GM10266 (cell line): ENCODE data around the gene OR8G5.
"Not testable (repeated sequence)": the region's sequence is repeated elsewhere in the genome, so short reads cannot be mapped to it uniquely, and the experiment has no call there.

ENCODE experiments used
- DNase-seq: peaks from one replicate; pipeline ENCODE4 v3.0.0; 2012; ENCODE audit errors: extremely low spot score
- TF ChIP-seq, protein P1 (sequence below): IDR thresholded peaks from 2 replicates; pipeline ENCODE4 v1.5.1; 2012; ENCODE audit warnings: mild to moderate bottlenecking, low read depth; ENCODE audit not compliant: control insufficient read depth, insufficient read depth; ENCODE audit errors: missing control alignments

Gene OR8G5

DNA sequence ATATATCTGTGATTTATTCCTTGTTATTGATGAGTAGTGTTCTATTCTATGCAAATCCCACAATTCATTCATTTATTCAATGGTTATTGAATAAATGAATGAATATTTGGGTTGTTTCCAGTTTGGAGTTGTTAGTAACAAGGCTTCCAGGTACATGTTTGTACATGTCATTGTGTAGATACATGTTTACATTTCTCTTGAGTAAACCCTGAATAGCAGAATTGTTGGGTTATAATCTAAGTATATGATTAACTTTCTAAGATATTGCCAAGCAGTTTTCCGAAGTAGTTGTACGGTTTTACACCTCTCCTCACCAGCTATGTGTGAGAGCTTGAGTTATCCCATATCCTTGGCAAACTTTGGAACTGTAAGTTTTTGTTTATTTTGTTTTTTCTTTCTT lies 33.8 kb upstream of the OR8G5 start:
- no peak for DNase-seq
- TF ChIP-seq, protein P1, sequence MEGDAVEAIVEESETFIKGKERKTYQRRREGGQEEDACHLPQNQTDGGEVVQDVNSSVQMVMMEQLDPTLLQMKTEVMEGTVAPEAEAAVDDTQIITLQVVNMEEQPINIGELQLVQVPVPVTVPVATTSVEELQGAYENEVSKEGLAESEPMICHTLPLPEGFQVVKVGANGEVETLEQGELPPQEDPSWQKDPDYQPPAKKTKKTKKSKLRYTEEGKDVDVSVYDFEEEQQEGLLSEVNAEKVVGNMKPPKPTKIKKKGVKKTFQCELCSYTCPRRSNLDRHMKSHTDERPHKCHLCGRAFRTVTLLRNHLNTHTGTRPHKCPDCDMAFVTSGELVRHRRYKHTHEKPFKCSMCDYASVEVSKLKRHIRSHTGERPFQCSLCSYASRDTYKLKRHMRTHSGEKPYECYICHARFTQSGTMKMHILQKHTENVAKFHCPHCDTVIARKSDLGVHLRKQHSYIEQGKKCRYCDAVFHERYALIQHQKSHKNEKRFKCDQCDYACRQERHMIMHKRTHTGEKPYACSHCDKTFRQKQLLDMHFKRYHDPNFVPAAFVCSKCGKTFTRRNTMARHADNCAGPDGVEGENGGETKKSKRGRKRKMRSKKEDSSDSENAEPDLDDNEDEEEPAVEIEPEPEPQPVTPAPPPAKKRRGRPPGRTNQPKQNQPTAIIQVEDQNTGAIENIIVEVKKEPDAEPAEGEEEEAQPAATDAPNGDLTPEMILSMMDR: no peak

DNA sequence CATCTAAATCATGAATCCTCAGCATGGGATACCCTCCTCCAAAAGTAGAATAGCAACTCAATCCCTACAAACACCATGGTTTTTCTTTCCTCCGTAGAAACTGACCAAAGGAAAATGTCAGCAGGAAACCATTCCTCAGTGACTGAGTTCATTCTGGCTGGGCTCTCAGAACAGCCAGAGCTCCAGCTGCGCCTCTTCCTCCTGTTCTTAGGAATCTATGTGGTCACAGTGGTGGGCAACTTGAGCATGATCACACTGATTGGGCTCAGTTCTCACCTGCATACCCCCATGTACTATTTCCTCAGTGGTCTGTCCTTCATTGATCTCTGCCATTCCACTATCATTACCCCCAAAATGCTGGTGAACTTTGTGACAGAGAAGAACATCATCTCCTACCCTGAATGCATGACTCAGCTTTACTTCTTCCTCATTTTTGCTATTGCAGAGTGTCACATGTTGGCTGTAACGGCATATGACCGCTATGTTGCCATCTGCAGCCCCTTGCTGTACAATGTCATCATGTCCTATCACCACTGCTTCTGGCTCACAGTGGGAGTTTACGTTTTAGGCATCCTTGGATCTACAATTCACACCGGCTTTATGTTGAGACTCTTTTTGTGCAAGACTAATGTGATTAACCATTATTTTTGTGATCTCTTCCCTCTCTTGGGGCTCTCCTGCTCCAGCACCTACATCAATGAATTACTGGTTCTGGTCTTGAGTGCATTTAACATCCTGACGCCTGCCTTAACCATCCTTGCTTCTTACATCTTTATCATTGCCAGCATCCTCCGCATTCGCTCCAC lies 31.4 kb upstream of the OR8G5 start:
- not testable (repeated sequence) for DNase-seq

DNA sequence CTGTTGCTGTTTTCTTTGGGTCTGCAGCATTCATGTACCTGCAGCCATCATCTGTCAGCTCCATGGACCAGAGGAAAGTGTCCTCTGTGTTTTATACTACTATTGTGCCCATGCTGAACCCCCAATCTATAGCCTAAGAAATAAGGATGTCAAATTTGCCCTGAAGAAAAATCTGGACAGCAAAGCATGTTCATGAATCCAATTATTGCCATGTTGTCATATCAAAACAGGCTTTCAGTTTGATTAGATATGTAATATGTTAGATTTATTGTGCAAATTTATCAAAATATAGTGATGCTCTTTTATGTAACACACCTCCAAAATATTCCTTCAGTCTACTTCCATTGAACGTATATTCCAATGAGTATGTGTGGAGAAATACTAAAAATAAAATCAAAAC lies 30.7 kb upstream of the OR8G5 start:
- TF ChIP-seq, protein P1: no peak
- DNase-seq: no peak

DNA sequence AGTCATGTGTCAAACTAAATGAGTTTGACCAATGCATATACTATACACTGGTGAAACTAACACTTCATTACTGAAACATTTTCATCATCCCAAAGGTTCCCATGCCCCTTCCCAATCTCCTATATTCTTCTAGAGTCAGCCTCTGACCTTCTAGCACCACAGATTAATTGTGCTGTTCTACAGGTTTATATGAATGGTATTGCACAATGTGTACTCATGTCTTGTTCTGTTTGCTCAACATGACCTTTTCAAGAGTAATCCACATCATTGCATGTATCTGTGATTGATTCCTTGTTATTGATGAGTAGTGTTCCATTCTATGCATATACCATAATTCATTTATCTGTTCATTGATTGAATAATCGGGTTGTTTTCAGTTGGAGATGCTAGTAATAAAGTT lies 22.8 kb upstream of the OR8G5 start:
- TF ChIP-seq, protein P1: no peak
- no peak for DNase-seq

DNA sequence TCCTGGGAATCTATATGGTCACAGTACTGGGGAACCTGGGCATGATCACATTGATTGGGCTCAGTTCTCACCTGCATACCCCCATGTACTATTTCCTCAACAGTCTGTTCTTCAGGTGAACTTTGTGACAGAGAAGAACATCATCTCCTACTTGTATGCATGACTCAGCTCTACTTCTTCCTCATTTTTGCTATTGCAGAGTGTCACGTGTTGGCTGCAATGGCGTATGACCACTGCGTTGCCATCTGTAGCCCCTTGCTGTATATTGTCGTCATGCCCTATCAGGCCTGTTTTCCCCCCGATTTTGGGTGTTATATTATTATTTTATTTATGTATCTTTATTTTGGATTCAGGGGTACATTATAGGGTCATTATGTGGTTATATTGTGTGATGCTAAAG lies 17.7 kb upstream of the OR8G5 start:
- DNase-seq: no peak
- TF ChIP-seq, protein P1: no peak

DNA sequence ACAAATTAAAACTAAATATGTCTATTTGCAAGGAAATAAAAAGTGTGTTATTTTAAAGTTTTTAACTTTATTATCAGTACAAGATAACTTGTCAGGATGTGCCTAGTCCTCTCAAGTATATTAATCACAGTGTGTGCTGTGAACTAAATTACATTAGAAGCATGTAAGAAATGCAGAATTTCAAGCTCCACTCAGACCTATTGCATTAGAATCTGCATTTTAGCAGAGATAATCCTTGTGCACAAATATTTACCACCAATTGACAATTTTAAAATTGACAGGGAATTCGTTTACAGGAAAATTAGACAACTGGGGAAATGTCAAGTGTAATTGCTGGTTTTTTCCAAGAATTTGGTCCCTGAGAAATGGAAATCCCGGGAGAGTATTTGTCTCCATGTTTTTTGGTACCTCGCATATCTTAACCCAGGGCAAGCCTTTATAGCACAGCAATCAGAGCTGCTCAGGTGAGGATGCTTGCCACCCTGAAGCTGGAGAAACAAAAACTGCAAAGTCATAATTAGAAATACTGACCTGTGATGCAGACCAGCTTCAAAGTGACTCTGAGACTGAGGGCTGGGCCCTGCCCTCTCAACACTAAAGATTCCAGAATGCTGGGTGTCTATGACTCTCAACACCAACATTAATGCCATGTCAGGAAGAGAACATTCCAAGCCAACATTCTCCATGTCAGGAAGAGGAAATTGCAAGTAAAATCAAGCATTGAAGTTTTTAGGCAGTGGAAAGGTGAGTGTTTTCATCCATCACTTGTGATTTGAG lies 15.4 kb upstream of the OR8G5 start, which contains the start of gene OR8G1:
OR8G1 (plus strand) TSS at position 475 of the 777 bp plus-strand sequence. CDS start 8,581 bp downstream, outside the sequence.
- TF ChIP-seq, protein P1: no peak
- no peak for DNase-seq

DNA sequence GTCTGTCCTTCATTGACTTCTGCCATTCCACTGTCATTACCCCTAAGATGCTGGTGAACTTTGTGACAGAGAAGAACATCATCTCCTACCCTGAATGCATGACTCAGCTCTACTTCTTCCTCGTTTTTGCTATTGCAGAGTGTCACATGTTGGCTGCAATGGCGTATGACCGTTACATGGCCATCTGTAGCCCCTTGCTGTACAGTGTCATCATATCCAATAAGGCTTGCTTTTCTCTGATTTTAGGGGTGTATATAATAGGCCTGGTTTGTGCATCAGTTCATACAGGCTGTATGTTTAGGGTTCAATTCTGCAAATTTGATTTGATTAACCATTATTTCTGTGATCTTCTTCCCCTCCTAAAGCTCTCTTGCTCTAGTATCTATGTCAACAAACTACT lies 6.3 kb upstream of the OR8G5 start:
- DNase-seq: not testable (repeated sequence)

DNA sequence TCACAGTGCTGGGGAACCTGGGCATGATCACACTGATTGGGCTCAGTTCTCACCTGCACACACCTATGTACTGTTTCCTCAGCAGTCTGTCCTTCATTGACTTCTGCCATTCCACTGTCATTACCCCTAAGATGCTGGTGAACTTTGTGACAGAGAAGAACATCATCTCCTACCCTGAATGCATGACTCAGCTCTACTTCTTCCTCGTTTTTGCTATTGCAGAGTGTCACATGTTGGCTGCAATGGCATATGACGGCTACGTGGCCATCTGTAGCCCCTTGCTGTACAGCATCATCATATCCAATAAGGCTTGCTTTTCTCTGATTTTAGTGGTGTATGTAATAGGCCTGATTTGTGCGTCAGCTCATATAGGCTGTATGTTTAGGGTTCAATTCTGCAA lies 8.9 kb downstream of the OR8G5 start:
- DNase-seq: not testable (repeated sequence)

DNA sequence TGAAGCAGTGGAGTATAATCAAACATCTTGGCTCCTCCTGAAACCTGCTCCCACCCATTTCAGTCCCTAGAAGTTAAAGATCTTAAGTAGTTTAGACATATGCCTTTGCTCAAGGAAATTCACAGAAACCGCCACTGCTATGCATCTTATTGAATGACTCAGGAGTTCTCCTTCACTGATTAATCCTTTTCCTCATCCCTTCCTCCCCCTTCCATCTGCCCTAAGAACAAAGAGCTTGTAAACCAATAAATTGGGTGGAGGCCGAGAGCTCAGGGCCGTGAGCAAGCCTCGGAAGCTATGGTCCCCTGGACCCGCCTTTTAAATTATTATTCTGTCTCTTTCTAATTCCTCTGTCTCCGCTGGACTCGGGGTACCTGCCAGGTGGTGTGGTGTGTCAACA lies 14.7 kb downstream of the OR8G5 start:
- not testable (repeated sequence) for DNase-seq
